ENCODE measurements around the gene ETFB.

The ETFB gene

DNA sequence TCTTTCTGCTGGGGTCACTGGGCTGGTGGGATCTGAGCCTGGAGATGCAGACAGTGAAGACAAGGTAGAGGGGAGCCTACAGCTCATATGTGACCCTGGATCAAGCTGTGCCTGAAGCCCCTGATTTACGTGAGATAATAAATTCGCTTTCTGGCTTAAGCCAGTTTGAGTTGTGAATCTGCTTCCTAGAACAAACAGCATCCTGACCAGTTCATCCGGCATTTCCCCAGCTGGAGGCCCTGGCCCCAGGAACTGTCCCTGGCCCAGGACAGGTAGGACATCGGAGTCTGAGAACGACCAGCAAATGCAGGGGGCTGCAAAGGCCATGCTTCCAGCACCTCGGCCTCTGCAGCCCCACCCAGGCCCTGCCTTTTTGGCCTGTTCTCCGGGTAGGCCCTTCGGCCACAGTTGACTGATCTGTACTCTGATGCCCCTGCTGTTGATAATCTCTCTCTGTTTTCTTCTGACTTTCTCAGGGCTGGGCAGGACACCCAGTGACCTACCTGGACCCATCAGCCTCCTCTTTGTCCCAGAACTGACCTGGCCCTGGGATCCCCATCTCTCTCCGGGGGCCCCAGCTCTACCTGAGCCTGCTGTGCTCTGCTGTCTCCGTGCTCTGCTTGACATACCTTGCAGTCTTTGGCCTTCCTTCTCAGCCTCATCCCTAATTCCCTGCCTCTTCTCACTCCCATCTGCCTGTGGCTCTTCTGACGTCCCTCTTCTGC lies 14.8 kb downstream of the ETFB start:
- no peak for DNase-seq (ENCODE audit: low spot score)

DNA sequence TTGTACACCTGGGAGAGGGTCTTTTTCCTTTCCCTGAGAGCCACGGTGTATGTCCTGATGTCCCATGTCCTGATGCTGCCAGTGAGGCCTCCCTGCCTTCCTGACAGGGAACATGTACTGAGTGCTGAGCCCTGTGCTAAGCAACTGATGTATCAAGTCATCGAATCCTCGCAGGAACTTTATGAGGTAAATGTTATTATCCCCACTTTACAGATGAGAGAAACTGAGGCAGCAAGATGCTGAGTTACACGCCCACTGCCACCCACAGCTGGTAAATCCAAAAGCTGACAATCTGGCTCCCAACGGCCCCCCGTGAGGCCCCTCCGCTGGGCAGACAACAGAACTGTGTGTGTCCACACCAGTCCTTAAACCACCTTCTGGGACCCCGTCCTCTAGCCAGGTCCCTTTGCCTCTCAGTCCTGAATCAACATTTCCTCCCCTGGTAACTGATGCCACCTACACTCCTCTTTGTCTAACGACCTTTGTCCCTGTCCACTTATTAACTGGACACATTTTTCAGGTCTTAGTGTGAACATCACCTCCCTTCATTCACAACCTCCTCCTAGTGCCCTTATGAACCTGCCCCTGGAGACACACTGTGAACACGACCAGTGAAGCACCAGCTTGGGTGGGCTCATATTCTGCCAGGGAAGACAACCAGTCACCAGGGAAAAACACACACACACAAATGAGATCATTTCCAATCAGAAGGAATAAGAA lies 18.8 kb downstream of the ETFB start:
- DNase-seq (ENCODE audit: low spot score), result no peak

DNA sequence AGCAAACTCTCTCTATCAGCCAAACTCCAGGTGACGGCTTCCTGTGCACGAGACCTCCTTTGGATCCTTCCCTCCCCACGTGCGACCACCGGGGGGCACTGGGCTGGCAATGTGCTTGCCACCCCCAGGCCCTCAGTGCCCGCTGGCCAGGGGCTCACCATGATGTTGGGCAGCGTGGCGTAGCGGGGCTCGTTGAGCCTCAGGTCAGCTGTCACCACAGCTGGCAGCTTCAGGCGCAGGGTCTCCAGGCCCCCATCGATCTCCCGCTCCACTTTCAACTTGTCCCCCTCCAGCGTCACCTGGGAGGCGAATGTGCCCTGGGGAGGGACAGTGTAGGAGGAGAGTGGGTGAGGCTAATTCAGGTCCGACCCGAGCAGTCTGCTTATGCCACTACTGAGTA lies 19.4 kb downstream of the ETFB start:
- no peak for DNase-seq (ENCODE audit: low spot score)

DNA sequence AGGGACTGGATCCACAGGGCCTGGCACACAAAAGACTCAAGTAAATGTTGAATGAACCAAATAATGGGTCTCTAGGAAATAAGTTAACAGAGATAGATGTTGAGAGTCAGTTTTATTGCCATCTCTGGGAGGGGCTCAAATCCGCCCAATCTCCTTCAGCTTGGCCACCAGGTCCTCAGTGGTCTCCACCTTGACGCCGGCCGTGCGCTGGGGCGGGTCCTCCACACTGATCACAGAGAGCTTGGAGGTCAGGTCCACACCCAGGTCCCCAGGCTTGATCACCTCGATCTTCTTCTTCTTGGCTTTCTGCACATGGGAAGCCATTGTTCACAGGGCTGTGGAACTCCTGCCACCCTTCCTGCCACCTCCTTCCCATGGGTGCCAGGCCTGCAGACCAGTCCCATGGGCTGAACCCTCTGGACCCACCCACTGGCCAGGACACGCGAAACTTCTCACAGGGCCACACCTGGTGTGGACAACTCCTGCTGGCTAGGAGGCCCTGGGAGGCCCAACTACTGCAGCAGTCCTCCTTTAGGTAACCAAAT lies 21.0 kb downstream of the ETFB start:
- no peak for DNase-seq (ENCODE audit: low spot score)

GRCh38 chr19:51342631-51343569 lies 23.3 kb downstream of the ETFB start:
- no peak for DNase-seq (ENCODE audit: low spot score)

DNA sequence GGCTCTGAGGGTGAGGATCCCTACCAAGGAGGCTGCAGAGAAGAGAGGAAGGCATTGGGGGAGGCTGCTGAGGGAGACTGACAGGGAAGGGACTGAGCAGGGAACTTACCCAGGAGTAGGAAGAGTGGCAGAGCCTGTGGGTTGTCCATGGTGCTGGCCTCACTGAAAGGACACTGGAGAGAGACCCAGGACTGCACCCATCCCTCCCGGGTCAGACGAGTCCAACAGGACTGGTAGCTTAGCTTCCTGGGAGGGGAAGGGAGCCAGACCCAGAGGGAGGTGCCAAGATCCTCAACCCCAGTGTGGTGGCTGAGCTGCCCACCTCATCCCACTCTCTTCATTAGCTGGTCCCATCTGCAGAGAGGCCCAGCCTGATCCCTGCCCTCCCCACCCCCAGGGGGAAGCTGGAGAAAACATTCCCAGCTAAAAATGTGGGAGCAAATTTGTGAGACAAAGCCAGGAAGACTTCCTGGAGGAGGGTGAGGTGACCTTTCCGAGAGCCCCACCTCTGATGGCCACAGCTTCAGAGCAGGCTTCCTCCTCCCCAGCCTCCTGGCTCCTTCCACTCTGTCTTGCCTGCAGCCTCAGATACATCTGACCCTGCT lies 24.1 kb downstream of the ETFB start, which contains the start of gene VSIG10L:
TSS of gene VSIG10L (minus strand) at position 164 of the 605 bp plus-strand sequence. CDS start at position 149, 15 bp downstream.
- DNase-seq (ENCODE audit: low spot score), result no peak

DNA sequence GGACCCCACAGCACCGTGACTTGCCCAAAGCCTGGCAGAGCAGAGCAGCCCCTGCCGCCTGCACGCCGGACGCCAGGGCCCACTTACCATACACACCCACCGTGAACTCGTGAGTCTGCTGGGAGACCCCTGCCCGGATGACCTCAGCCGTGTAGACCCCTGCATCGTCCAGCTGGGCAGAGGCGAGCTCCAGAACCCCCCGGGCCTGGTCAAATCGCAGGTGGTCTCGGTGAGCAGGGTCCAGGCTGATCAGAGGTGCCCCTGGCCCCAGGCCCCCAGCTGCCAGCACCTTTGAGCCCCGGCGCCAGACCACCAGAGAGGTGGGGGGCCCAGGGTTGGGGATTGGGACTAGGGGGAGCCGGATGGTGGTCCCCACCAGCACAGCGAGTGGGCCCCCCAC lies 25.1 kb downstream of the ETFB start:
- DNase-seq (ENCODE audit: low spot score), result no peak

- DNase-seq (ENCODE audit: low spot score), result peak; percentile 90
Observed at GRCh38 chr19:51339687-51340656, 26.2 kb downstream of the ETFB start.

- DNase-seq (ENCODE audit: low spot score), result no peak
Observed at GRCh38 chr19:51339313-51339686, 26.9 kb downstream of the ETFB start.

- peak; percentile 53 for DNase-seq (ENCODE audit: low spot score)
Observed at GRCh38 chr19:51338563-51339312, 27.4 kb downstream of the ETFB start.

- DNase-seq (ENCODE audit: low spot score), result no peak
Observed at GRCh38 chr19:51337861-51338562, 28.2 kb downstream of the ETFB start.

DNA sequence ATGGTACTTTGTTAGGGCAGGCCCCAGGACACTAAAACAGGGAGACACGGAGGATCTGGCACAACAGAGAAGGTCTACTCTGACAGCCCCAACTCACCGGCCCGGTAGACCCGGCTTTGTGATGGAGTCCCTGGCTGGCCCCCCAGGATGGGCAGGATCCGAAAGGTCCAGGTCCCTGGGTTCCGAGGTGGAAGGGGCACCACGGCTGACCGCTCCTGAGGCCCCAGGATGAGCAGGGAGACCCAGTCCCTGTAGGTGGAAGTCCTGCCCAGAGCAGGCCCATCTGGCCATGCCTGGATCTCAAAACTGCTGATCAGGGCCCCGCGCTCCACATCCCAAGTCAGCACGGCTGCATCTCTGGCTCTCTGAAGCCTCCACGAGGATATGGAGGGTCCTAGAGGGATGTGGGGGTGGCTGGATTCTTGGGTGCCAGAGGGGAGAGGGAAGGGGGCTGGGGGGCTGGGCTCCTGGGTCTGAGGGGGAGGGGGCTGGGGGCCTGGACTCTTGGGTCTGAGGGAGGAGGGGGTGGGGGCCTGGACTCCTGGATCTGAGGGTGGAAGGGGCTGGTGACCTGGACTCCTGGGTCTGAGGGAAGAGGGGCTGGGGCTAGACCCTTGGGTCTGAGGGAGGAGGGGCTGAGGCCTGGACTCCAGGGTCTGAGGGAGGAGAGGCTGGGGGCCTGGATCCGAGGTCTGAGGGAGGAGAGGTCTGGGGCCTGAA lies 28.9 kb downstream of the ETFB start:
- DNase-seq (ENCODE audit: low spot score), result no peak

DNA sequence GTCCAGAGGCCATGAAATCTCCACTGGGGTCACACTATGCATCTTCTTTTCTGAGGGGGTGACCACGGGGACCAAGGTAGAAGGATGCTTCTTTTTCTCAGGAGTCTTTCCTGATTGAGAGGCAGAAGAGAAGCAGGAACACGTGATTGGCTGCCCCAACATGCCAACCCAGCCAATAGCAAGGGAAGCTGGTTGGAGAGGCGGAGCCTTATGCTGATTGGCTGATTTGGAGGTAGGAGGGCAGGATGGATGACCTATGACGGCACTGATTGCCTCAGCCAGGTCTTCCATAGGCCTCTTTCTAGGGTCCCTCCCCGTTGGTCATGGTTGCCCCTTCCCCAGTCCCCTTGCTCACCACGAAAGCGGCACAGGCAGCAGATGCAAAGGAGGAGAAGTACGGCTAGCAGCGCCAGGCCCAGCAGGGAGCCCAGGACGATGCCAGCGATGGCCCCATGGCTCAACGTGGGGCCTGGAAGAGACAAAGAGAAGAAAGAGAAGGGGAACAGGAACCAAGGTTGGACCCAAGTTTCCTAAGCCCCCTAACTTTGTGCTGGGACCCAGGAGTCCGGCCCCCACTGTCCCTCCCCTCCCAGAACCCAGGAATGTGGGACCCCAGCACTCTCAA lies 32.2 kb downstream of the ETFB start:
- DNase-seq (ENCODE audit: low spot score), result no peak

GRCh38 chr19:51331716-51332115 lies 34.5 kb downstream of the ETFB start:
- no peak for DNase-seq (ENCODE audit: low spot score)

DNA sequence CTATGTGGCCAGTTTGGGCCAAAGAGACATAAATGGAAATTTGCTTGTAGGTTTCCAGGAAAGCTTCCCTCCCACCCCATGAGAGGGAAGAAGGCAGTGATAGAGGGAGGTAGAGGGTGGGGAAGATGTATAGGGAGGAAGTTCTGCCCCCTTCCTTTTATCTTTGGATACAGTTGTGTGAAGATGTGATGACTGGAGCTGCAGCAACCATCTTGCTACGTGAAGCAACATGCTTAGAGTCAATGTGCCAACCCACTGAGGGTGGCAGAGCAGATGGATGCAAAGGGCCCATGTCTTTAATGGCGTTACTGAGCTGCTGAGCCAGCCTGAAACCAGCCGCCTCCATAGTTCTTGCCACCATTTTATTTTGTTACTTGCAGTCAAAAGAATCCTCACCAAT lies 35.0 kb downstream of the ETFB start:
- no peak for DNase-seq (ENCODE audit: low spot score)

GRCh38 chr19:51330366-51330765 lies 35.8 kb downstream of the ETFB start:
- no peak for DNase-seq (ENCODE audit: low spot score)

DNA sequence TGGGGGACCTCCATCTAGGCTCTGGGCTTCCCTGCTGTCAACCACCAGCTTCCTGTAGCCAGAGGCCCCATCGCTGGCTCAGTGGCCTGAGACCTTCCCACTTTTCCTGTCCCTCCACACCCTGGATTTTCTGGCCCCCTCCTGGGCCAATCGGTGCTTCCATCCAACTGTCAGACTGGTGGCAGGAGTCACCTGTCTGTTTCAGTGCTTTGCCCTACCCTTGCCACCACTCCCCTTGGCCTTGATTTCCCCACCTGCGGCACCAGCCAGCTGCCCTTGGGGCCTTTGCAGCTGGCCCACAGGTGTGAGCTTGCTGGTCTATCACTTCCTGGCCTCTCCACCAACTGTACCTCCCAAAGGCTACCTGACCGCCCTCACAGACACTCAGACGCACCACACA lies 36.8 kb downstream of the ETFB start:
- DNase-seq (ENCODE audit: low spot score), result no peak

Data from pons (tissue), 1 donor.